Activated CD8-positive, alpha-beta memory T cell treated with anti-CD3 and anti-CD28 coated beads, Interleukin-2, amount 50 U/mL, for 1 hour (primary cell): ENCODE data around the gene CACNG5.

Source experiments
- DNase-seq: peaks from one replicate; pipeline ENCODE4 v3.0.0-alpha.2; 2020; ENCODE audit errors: extremely low read depth

Gene CACNG5

GRCh38 chr17:66834919-66835454 is at the start of gene CACNG5:
Gene CACNG5 (plus strand): TSS chr17:66835117. CDS start chr17:66877333, 42,216 bp downstream.
- no peak for DNase-seq

- DNase-seq, result no peak
These were observed 48.8 kb upstream of the CACNG5 start for GRCh38 chr17:66786107-66786506.

GRCh38 chr17:66787914-66788313 is 47.0 kb upstream of the CACNG5 start:
- no peak for DNase-seq

GRCh38 chr17:66789093-66789492 is 45.8 kb upstream of the CACNG5 start:
- DNase-seq, result no peak

- DNase-seq, result no peak
These were observed 44.9 kb upstream of the CACNG5 start for GRCh38 chr17:66789961-66790437.

GRCh38 chr17:66790501-66791061 is 44.3 kb upstream of the CACNG5 start:
- no peak for DNase-seq

GRCh38 chr17:66791347-66791746 is 43.6 kb upstream of the CACNG5 start:
- no peak for DNase-seq

GRCh38 chr17:66793814-66794213 is 41.1 kb upstream of the CACNG5 start:
- DNase-seq, result no peak

- DNase-seq, result no peak
These were observed 39.4 kb upstream of the CACNG5 start for GRCh38 chr17:66795486-66795885.

GRCh38 chr17:66799849-66800537 is 34.9 kb upstream of the CACNG5 start:
- DNase-seq, result no peak

- DNase-seq, result no peak
These were observed 31.4 kb upstream of the CACNG5 start for GRCh38 chr17:66803474-66803951.

- no peak for DNase-seq
These were observed 29.4 kb upstream of the CACNG5 start for GRCh38 chr17:66805567-66805966.

GRCh38 chr17:66807182-66807581 is 27.7 kb upstream of the CACNG5 start:
- no peak for DNase-seq

GRCh38 chr17:66809408-66809807 is 25.5 kb upstream of the CACNG5 start:
- no peak for DNase-seq

- no peak for DNase-seq
These were observed 23.8 kb upstream of the CACNG5 start for GRCh38 chr17:66810951-66811682.

GRCh38 chr17:66811683-66812054 is 23.2 kb upstream of the CACNG5 start:
- no peak for DNase-seq

- DNase-seq, result no peak
These were observed 22.3 kb upstream of the CACNG5 start for GRCh38 chr17:66812571-66812970.

GRCh38 chr17:66813296-66813695 is 21.6 kb upstream of the CACNG5 start:
- no peak for DNase-seq

- no peak for DNase-seq
These were observed 20.9 kb upstream of the CACNG5 start for GRCh38 chr17:66814026-66814425.

GRCh38 chr17:66814570-66814969 is 20.3 kb upstream of the CACNG5 start:
- no peak for DNase-seq

GRCh38 chr17:66817750-66818149 is 17.2 kb upstream of the CACNG5 start:
- no peak for DNase-seq

- no peak for DNase-seq
These were observed 15.5 kb upstream of the CACNG5 start for GRCh38 chr17:66819466-66819865.

- DNase-seq, result no peak
These were observed 12.9 kb upstream of the CACNG5 start for GRCh38 chr17:66822009-66822408.
